ENCODE results near the gene SCUBE1.

Gene SCUBE1

GRCh38 chr22:43277091-43277490 is 66.1 kb downstream of the SCUBE1 start:
- DNase-seq = no peak

GRCh38 chr22:43276321-43276720 is 66.9 kb downstream of the SCUBE1 start:
- no peak for DNase-seq

- no peak for DNase-seq
Observed at GRCh38 chr22:43275545-43276317, 67.4 kb downstream of the SCUBE1 start.

- no peak for DNase-seq
Observed at GRCh38 chr22:43274595-43275240, 68.5 kb downstream of the SCUBE1 start.

GRCh38 chr22:43273902-43274484 is 69.2 kb downstream of the SCUBE1 start:
- DNase-seq = peak; percentile 45

GRCh38 chr22:43272869-43273318 is 70.3 kb downstream of the SCUBE1 start:
- no peak for DNase-seq

- no peak for DNase-seq
Observed at GRCh38 chr22:43272301-43272700, 70.9 kb downstream of the SCUBE1 start.

- DNase-seq = no peak
Observed at GRCh38 chr22:43270949-43271348, 72.2 kb downstream of the SCUBE1 start.

GRCh38 chr22:43270314-43270908 is 72.8 kb downstream of the SCUBE1 start:
- DNase-seq = no peak

- DNase-seq = no peak
Observed at GRCh38 chr22:43269646-43270045, 73.5 kb downstream of the SCUBE1 start.

- no peak for DNase-seq
Observed at GRCh38 chr22:43269246-43269645, 73.9 kb downstream of the SCUBE1 start.

- no peak for DNase-seq
Observed at GRCh38 chr22:43267981-43268660, 75.1 kb downstream of the SCUBE1 start.

- DNase-seq = no peak
Observed at GRCh38 chr22:43267332-43267980, 75.7 kb downstream of the SCUBE1 start.

- DNase-seq = no peak
Observed at GRCh38 chr22:43266076-43266475, 77.1 kb downstream of the SCUBE1 start.

- peak; percentile 67 for DNase-seq
Observed at GRCh38 chr22:43263645-43264514, 79.3 kb downstream of the SCUBE1 start.

GRCh38 chr22:43262990-43263644 is 80.1 kb downstream of the SCUBE1 start:
- DNase-seq = no peak

- DNase-seq = no peak
Observed at GRCh38 chr22:43260331-43261231, 82.6 kb downstream of the SCUBE1 start.

- DNase-seq = no peak
Observed at GRCh38 chr22:43257961-43258360, 85.2 kb downstream of the SCUBE1 start.

GRCh38 chr22:43257549-43257948 is 85.6 kb downstream of the SCUBE1 start:
- no peak for DNase-seq

All from fibroblast of skin of abdomen (primary cell).